ENCODE measurements around the gene N4BP3.

The N4BP3 gene

GRCh38 chr5:178150977-178151734, 37.8 kb downstream of the N4BP3 start:
- no peak for DNase-seq

- DNase-seq, result no peak
These were observed 39.4 kb downstream of the N4BP3 start for GRCh38 chr5:178152491-178153444.

GRCh38 chr5:178153530-178154340, 40.4 kb downstream of the N4BP3 start, which contains the start of gene NHP2:
NHP2 (minus strand) TSS chr5:178153885; CDS start chr5:178153817, 68 bp downstream.
- peak; percentile 99 for DNase-seq

- no peak for DNase-seq
These were observed 41.7 kb downstream of the N4BP3 start for GRCh38 chr5:178155065-178155464.

GRCh38 chr5:178160176-178160575, 46.8 kb downstream of the N4BP3 start:
- no peak for DNase-seq

GRCh38 chr5:178162481-178162880, 49.1 kb downstream of the N4BP3 start:
- no peak for DNase-seq

GRCh38 chr5:178163772-178164735, 50.7 kb downstream of the N4BP3 start:
- peak; percentile 62 for DNase-seq

GRCh38 chr5:178165581-178165980, 52.2 kb downstream of the N4BP3 start:
- no peak for DNase-seq

GRCh38 chr5:178170455-178170854, 57.1 kb downstream of the N4BP3 start:
- no peak for DNase-seq

GRCh38 chr5:178174456-178174855, 61.1 kb downstream of the N4BP3 start:
- DNase-seq, result no peak
